ENCODE data around the gene UTP18.

Gene UTP18

GRCh38 chr17:51229889-51230288 lies 30.5 kb upstream of the UTP18 start:
- H3K4me3 ChIP-seq (ENCODE audit: control insufficient read depth, low read depth, low read length): no peak overlapping the region
- TF ChIP-seq, protein P1, sequence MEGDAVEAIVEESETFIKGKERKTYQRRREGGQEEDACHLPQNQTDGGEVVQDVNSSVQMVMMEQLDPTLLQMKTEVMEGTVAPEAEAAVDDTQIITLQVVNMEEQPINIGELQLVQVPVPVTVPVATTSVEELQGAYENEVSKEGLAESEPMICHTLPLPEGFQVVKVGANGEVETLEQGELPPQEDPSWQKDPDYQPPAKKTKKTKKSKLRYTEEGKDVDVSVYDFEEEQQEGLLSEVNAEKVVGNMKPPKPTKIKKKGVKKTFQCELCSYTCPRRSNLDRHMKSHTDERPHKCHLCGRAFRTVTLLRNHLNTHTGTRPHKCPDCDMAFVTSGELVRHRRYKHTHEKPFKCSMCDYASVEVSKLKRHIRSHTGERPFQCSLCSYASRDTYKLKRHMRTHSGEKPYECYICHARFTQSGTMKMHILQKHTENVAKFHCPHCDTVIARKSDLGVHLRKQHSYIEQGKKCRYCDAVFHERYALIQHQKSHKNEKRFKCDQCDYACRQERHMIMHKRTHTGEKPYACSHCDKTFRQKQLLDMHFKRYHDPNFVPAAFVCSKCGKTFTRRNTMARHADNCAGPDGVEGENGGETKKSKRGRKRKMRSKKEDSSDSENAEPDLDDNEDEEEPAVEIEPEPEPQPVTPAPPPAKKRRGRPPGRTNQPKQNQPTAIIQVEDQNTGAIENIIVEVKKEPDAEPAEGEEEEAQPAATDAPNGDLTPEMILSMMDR (conservative IDR thresholded peaks at IDR 0.05; ENCODE audit: control insufficient read depth, insufficient read depth, low read depth, low read length): no peak
- no peak for DNase-seq (ENCODE audit: low read depth)

- H3K4me3 ChIP-seq (ENCODE audit: control insufficient read depth, low read depth, low read length): no peak overlapping the region
- TF ChIP-seq, protein P1 (conservative IDR thresholded peaks at IDR 0.05; ENCODE audit: control insufficient read depth, insufficient read depth, low read depth, low read length): no peak
- peak; percentile 24 for DNase-seq (ENCODE audit: low read depth)
Observed at GRCh38 chr17:51230306-51230705, 30.0 kb upstream of the UTP18 start.

GRCh38 chr17:51231999-51232398 lies 28.3 kb upstream of the UTP18 start:
- H3K4me3 ChIP-seq (ENCODE audit: control insufficient read depth, low read depth, low read length): no peak overlapping the region
- TF ChIP-seq, protein P1 (conservative IDR thresholded peaks at IDR 0.05; ENCODE audit: control insufficient read depth, insufficient read depth, low read depth, low read length): no peak
- DNase-seq (ENCODE audit: low read depth): peak; percentile 24

- H3K4me3 ChIP-seq (ENCODE audit: control insufficient read depth, low read depth, low read length): no peak overlapping the region
- TF ChIP-seq, protein P1 (conservative IDR thresholded peaks at IDR 0.05; ENCODE audit: control insufficient read depth, insufficient read depth, low read depth, low read length): no peak
- no peak for DNase-seq (ENCODE audit: low read depth)
Observed at GRCh38 chr17:51234162-51234561, 26.2 kb upstream of the UTP18 start.

DNA sequence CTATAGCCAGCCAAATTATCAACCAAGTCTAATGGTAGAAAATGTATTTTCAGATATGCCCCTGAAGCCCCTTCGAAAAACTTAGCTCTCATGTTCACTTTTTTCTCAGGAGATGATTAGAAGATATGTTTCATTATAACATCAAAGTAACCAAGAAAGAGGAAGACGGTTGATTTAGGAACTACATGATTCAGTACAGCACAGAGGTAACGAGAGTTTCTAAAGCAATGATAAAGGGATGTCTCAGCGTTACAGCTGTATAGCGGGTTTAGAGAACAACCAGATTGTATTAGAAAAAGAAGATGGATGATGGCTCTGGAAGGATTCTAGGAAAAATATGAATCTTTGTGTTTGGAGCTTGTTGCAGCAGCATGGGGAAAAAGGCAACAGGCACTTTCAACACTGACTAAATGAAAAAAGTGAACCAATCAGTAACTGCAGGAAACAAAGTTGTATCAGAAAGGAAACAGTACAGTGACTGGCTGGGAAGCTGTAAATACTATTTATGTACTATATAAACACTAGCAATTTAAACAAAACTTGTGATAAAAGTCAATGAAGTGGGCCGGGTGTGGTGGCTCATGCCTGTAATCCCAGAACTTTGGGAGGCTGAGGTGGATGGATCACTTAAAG lies 22.0 kb upstream of the UTP18 start:
- DNase-seq (ENCODE audit: low read depth): no peak
- TF ChIP-seq, protein P1 (conservative IDR thresholded peaks at IDR 0.05; ENCODE audit: control insufficient read depth, insufficient read depth, low read depth, low read length): no peak

GRCh38 chr17:51240275-51240674 lies 20.1 kb upstream of the UTP18 start:
- no peak overlapping the region for H3K4me3 ChIP-seq (ENCODE audit: control insufficient read depth, low read depth, low read length)
- TF ChIP-seq, protein P1 (conservative IDR thresholded peaks at IDR 0.05; ENCODE audit: control insufficient read depth, insufficient read depth, low read depth, low read length): no peak
- no peak for DNase-seq (ENCODE audit: low read depth)

More for the DNA sequence above, 22.0 kb upstream of the UTP18 start:
- H3K4me3 ChIP-seq (ENCODE audit: control insufficient read depth, low read depth, low read length): no peak overlapping the region

- no peak for DNase-seq (ENCODE audit: low read depth)
- H3K4me3 ChIP-seq (ENCODE audit: control insufficient read depth, low read depth, low read length): no peak overlapping the region
- TF ChIP-seq, protein P1 (conservative IDR thresholded peaks at IDR 0.05; ENCODE audit: control insufficient read depth, insufficient read depth, low read depth, low read length): no peak
Observed at GRCh38 chr17:51244041-51244440, 16.3 kb upstream of the UTP18 start.
